HG02885 (cell line): ENCODE results near the gene TTC9B.
"Not testable (repeated sequence)": the region's sequence is repeated elsewhere in the genome, so short reads cannot be mapped to it uniquely, and the experiment has no call there.

Experiments
- ATAC-seq: cut with Tn5 transposase; IDR thresholded peaks from one replicate; pipeline ENCODE4 v1.9.1; 2021; ENCODE audit warnings: mild to moderate bottlenecking; ENCODE audit not compliant: unreplicated experiment, poor library complexity

TTC9B gene

DNA sequence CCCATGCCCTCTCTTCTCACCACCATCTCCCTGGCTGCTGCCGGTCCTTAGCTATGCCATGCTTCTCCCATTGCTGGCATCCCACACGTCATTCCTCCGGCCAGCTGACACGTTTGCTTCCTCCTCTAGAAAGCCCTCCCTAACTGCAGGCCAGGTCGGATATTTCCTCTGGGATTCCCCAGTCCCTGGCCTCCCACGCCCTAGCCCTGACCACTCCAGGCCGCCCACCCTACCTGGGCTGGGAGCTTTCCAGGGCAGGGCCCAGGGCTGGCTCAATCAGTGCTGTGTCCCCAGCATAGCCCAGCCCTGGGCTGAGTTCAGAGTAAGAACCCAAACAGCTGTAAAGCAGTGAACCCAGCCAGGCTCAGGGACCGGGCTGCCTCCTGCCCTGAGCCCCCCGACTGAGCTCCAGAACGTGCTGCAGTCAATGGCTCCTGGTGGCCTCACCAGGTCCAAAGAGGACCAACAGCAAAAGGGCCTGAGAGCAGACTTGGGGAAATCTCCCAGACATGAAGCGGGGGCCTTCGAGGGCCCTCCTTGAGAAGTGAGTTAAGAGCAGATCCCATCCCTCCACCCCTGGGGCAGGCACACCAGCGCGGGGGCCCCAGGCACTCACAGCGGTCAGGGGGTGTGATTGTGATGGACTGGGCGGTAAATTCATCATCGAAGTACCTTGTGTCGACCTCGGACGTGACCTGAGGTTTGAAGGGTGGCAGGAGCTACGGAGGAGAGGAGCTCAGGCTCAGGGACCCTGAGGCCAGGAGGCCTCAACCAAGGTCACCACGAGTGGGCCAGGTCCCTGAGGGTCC lies 16.4 kb upstream of the TTC9B start:
- ATAC-seq: no peak

DNA sequence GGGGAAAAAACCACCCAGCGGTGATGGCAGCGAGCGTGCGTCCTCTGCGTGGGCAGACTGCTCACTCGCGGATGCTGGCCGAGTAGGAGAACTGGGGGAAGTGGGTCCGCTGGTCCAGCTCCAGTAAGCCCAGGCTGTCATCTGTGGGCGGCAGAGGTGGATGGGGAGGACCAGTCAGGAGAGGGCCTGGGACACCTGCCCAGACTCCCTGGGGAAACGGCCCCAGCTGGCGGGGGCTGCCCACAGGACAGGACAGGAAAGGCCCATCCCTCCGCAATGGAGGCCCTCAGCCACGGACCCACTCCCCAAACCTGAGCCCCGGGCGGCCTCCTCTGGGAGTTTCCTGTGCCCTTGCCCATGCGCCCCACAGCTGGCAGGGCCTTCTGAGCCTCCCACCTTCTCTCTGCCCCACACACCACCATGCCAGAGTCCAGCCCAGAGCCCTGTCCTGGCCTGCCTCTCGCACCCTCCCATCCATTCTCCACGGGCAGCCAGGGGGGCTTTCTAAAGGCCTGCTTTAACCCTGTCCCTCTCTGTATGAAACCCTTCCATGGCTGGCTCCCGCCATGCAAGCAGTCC lies 15.7 kb upstream of the TTC9B start:
- no peak for ATAC-seq

DNA sequence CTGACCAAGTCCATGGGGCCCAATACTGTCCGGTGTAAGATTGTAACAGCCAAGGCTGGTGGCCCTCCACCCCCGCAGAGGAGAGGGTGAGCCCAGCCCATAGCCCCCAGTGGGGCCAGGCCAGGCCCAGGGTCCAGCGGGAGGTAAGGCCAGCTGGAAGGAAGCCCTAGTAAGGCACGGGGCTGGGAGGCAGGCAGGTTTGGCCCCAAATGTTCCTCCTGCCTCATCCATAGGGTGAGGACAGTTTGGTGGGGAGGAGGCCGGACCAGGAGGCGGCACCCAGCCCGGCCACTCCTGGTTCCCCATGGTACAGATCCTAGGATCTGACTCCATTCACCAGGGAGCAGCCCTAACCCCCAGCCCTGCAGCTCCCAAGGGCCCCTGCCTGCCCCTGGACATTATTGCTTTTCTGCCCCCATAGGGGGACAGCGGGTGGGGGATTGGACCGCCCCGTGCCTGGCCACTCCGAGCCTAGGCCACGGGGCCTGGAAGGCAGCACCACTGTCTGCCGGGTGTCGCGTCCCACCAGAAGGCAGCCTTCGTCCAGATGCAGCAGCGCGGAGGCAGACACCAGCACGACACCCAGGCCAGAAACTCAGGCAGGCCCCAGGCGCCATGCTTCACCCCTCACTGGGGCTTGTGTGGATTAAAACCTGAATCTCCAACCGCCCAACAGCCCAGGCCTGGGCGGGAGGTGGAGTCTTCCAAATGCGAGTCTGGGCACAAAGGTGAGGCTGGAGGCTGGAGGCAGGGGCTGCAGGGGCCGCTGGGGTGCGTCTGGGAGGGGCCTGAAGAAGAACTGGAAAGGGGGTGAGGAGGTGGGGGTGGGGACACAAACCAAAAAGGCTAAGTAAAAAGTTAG lies 15.0 kb upstream of the TTC9B start:
- ATAC-seq: no peak

DNA sequence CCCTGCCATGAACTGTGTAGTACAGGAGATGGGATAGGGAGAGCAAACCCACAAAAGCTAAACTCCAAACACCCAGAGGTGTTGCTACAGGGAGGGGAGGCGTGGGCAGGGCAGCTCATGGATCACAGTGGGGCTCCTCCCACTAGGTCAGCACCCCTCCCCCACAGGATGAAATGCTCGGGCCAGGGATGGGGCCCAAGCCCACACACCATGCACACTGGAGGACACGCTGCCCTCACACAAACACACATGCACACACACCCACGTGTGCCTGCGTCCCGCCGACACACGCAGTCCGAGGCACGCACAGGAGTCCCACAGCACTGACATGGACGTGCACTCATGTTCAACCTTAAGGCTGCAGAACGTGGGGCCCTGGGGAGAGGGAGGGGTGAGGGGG lies 14.3 kb upstream of the TTC9B start:
- no peak for ATAC-seq

DNA sequence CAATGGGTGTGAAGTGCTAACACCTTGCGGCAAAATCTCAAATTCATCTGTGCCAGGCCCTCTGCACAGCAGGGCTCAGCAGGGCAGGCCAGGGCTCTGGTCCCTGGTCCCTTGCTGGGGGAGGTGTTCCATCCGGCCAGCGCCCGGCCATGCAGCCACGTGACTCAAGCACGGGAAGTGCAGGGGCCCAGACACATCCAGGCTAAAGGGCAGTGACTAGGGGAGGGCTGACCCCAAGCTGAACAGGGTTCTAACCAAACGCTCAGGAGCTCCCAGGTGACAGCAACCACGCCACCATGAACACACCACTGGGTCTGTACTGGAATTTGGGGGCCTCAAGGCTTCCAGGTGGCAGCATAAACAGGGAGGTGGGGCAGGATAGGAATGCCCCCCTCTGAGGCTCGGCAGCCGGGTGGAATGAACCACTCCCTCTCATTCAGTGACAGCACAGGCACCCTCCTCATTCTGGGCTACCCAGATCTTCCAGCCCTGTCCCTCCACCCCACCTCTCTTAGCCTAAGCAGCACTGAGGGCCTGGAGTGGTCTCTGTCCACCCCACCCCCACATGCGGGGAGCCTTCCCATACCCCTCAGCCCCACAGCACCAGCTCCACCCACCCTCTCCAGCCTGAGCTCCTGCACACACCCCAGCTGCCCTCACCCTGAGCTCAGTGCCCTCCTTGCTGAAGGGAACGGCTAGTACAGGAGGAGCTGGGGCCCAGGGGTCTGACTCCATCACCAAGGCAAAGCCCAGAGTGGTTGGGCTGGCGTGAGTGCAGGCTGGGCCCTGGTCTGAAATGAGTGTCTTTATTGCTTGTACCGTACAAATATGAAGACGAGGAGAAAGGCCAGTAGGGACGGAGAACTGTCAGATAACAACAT lies 13.6 kb upstream of the TTC9B start:
- ATAC-seq: no peak

DNA sequence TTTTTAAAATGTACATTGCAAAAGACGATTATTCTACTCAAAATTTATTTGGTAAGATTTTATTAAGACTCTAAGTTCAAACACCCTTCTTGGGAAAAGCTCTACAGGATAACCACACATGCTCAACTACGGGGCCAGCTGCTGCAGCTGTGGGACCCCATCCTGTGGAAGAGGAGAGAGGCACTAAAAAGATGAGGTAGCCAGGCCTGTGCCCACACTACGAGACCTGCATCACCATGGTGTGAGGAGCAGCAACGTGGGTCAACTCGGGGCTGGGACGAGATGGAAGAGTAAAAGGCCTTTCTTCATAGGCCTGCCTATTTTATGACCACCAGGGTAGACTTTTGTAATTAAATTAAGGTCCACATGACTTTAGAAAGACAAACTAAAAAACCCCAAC lies 12.9 kb upstream of the TTC9B start:
- ATAC-seq: no peak

DNA sequence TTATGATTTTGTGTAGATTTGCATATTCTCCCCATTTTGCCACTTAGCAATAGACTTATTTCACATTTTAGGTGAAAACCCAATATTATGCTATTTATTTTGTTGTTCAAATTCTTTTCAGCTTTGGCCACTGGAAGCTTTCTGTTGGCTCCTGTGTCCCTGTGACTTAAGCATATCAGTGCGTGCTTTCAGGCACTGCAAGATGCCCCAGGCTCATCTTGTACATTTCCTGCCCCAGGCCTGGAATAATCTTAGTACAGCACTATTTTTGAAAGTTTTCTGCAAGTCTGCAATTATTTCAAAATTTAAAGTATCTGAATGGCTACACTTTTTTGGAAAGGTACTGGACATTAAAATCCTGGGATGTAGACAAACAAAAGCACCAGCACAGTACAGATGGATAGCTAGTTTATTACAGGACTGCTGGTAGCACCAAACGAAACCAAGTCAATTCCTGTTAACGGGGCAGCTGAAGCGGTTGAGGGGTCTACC lies 11.8 kb upstream of the TTC9B start:
- ATAC-seq: no peak

DNA sequence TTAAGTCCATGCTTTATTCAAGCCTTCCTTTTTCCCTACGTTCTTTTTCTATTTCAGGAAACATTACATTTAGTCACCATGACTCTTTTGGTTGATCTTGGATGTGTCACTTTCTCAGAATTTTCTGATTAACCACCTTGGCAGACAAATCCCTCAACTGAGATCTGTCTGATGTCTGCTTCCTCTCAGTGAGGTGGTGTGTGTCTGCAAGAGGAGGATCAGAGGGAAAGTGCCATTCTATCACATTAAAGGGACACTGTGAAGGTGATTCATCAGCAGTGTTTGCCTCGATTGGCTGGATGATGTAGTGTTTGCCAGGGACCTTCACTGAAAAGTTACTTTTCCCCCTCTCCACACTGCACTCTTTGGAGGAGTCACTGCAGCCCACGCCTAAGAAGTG lies 11.3 kb upstream of the TTC9B start:
- no peak for ATAC-seq

DNA sequence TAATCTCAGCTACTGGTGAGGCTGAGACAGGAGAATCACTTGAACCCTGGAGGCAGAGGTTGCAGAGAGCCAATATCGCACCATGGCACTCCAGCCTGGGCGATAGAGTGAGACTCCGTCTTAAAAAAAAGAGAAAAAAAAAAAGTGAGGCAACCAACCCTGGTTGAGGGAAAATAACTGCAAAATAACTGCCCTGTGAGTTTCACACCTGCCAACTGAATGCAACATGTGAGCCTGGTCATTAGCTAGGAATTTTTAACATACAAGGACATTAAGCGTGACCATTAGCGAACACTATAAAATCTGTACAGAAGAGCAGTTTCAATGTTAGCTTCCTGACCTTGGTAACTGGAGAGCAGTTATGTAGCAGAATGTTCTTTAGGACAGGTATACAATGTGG lies 10.7 kb upstream of the TTC9B start:
- no peak for ATAC-seq

DNA sequence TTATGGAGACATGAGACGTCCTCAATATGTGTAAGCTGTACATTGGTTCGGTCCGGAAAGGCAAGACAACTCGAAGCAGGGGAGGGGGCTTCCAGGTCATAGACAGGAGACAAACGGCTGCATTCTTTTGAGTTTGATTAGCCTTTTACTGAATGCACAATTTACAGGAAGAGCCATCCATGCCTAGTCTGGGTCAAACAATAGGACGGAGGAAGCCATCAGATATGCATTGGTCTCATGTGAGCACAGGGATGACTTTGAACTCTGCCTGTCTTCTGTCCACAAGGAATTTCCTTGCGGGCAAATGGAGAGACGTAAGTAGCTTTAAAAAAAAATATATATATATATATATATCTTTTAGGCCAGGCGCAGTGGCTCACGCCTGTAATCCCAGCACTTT lies 10.2 kb upstream of the TTC9B start:
- ATAC-seq: no peak

DNA sequence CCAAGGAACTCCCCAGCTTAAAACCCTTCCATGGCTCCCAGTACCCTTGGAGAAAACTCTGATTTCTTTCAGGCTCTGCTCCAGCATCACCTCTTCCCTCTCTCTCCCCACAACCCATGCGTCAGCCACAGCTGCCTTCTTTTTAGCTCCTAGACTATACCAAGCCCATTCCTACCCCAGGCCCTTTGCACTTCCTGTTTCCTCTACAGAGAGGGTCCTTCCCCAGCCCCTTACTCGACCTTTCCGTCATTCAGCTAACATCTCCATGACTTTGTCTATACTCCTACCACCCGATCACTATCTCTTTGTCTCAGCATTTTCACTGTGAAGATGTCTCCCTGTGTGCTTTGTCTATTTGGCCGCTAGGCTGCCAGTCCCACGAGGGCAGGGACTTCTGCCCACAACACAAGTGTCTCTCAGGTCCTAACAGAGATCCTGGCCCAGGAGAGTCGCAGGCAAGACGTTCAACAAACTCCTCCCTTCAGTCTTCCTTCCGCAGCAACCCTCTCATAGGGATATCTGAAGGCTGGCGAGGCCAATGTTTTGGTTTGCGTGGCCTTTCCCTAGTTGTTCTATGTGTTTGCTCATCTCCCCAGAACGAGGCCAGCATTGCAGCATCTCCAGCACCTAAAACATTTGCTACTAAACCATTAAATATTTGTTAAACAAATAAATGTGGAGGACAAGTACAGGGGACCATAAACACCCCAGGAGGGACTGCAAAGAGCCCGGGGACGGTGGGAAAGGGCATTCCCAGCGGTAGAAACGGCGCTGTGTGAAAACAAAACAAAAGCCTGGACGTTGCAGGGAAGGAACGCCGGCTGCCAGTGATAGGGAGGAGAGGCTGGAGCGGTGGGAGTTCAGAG lies 7.5 kb upstream of the TTC9B start:
- no peak for ATAC-seq

DNA sequence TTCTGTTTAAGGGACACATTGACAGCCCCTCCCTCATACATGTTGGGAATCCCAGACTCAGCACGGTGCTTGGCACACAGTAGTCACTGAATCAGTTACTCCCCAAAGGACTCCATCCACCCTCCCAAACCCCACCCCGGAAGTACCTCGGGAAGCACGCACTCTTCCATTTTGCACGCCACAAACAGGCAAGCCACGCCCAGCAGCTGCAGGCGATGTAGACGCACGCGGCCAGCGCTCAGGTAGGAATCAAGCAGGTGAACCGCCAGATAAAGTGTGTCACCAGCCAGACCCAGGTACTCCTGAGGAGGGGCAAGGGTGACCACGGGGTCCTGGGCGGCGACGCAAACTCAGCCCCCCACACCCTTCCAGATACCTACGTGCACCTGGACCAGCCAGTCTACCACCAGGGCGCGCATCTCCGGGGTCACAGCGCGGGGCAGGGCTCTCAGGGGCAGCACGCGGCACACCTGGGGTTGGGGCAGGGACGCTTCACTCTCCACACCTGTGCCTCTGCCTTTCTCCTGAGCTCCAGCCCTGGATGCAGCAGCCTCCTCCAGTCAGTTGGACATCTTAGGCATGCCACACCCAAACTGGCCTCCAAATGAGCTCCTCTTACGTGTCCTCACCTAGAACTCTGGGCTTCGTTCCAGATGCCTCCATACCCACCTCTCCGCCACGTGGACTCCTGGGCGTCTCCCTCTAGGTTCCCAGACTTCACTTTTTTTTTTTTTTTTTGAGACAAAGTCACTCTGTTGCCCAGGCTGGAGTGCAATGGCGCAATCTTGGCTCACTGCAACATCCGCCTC lies 6.4 kb upstream of the TTC9B start:
- ATAC-seq: no peak

DNA sequence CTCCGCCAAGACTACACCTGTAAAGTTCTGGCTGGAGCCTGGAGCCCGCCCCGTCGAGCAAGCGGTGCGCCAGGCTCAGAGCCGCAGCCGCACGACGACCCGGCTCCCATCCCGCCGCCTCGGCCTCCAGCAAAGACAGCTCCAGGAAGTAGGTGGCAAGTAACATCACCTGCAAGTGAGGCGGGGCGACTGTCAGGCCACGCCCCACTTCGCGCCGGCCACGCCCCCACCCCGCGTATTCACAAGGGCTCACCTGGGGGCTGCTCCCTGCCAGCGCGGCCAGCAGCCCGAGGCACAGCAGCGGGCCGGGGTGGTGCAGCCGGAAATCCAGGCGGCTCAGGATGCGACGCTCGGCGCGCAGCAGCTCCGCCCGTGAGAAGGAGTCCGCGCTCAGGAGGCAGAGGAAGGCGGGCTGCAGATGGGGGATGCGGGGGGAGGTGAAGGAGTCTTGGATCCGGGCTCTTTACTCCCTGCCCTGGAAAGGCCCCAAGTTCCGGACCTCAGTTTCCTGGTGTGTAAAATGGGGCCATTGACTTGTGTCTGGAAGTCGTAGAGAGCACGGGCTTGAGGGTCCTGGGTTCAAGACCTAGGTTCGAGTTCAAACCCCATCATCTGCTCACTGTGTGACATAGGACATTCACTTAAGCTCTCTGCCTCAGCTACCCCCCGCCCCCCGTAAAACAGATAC lies 5.1 kb upstream of the TTC9B start:
- ATAC-seq: no peak

DNA sequence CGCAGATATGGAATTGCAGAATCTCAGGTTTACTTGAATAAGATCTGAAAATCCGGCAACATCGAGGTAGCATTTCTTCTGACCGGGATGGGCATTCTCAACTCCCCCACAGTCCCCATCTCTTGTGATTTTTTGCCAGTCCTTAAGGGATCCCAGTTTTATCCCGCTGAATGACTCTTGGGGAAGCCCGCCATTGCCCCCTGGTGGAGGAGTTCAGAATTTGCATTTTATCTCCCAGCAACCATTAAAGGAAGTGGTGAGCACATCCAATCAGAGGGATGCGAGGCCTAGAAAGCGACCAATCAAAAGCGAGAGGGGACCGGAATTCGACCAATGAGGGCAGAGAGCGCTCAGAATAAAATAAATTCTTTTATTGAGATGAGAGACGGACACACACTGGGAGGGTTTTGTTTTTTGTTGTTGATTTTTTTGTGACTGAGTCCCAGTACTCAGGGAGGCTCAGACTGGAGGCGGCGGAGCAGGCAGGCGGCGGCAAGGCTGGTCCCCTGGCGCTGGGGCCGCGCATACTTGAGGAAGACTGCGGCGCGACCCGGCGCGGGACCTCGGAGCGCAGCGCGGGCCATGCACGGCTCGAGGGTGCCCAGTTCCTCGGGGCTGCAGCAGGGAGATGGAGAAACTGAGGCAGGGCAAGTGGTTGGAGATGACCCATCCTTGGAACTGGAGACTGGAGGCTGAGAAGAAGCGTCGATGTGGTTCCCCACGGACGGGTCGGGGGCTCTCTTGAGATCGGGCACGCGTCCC lies 3.9 kb upstream of the TTC9B start:
- no peak for ATAC-seq

DNA sequence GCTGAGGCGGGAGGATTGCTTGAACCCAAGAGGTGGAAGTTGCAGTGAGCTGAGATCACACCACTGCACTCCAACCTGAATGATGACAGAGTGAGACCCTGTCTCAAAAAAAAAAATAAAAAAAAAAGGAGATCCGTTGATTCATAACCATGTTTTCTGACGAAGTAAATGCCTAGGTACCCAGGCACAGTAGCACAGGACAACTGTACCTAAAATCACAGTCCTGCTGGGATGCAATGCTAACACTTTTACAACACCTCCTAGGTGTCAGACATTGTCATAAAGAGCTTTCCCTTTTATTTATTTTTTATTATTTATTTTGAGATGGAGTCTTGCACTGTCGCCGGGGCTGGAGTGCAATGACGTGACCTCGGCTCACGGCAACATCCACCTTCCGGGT lies 2.5 kb upstream of the TTC9B start:
- ATAC-seq: no peak

DNA sequence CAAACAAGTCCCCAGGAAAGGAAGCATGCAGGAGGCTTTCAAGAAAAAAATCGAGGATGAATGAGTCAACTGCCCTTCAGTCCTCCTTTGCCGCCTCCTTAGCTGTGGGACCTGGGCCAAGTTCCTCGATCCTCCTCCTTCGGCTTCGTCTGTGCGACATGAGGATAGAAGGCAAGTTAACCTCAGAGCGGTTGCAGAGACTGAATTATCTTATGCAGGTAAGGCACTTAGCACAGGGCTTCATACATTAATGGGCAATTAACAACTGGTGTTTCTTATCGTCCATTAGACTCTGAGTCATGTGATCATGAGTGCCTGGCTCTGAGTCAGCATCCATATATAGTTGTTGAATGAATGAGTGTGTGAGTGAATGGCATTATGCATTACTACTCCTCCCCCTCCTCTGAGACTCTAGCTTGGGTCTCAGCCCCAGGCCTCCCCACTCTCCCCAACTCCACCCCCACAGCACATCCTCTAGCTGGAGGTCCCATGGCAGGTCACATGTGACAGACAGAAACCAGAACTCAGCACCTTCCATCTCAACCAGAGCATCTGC lies 1.6 kb upstream of the TTC9B start:
- no peak for ATAC-seq

DNA sequence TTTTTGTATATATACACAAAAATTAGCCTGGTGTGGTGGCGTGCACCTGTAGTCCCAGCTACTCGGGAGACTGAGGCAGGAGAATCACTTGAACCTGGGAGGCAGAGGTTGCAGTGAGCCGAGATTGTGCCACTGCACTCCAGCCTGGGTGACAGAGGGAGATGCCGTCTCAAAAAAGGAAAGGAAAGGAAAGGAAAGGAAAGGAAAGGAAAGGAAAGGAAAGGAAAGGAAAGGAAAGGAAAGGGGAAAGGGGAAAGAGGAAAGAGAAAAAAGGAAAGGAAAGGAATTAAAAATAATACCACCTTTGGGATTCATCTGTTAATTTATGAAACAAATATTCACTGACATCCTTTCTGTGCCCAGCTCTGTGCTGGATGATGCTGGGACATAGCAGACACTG lies 845 bp upstream of the TTC9B start:
- not testable (repeated sequence) for ATAC-seq
